Measurements from ENCODE around the gene CHSY3.

DNA sequence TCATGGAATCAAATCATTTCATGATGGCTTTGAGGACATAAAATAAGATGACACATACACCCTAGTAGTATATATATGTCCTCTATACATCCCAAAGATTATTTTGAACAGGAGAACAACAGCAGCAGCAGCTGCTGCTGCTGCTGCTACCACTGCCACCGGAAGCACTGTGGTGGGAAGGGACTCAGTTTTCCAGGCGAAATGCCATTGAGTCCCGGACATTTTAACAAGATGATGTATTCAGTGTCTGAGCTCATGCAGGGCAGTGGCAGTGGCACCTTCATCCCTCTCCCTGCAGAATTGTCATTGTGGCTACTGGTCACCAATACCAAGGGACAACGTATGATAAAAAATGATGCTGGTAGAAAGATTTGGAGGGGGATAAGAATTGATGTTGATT is 151.3 kb downstream of the CHSY3 start:
- TF ChIP-seq POLR2A (IDR thresholded peaks at IDR 0.05) (no peak), CTCF (IDR thresholded peaks at IDR 0.05) (no peak)
